Inferior parietal cortex (tissue), 1 donor: ENCODE data around the gene KCNMA1.

Experiments used
- DNase-seq: peaks from one replicate; pipeline ENCODE4 v3.0.0-alpha.2; 2016; ENCODE audit errors: extremely low spot score

KCNMA1 gene

GRCh38 chr10:77186936-77187335, 450.7 kb downstream of the KCNMA1 start:
- no peak for DNase-seq

GRCh38 chr10:77185696-77186095, 451.9 kb downstream of the KCNMA1 start:
- no peak for DNase-seq

- no peak for DNase-seq
These were observed 454.8 kb downstream of the KCNMA1 start for GRCh38 chr10:77182803-77183202.

- DNase-seq: no peak
These were observed 456.8 kb downstream of the KCNMA1 start for GRCh38 chr10:77180794-77181193.

- no peak for DNase-seq
These were observed 457.5 kb downstream of the KCNMA1 start for GRCh38 chr10:77180104-77180503.

- peak; percentile 56 for DNase-seq
These were observed 458.5 kb downstream of the KCNMA1 start for GRCh38 chr10:77179015-77179695.

GRCh38 chr10:77177589-77177988, 460.0 kb downstream of the KCNMA1 start:
- no peak for DNase-seq

GRCh38 chr10:77177161-77177560, 460.4 kb downstream of the KCNMA1 start:
- DNase-seq: no peak

- no peak for DNase-seq
These were observed 461.4 kb downstream of the KCNMA1 start for GRCh38 chr10:77176232-77176631.

- no peak for DNase-seq
These were observed 461.9 kb downstream of the KCNMA1 start for GRCh38 chr10:77175631-77176222.

GRCh38 chr10:77173615-77174461, 463.8 kb downstream of the KCNMA1 start:
- peak; percentile 91 for DNase-seq

GRCh38 chr10:77172086-77172485, 465.5 kb downstream of the KCNMA1 start:
- no peak for DNase-seq

- DNase-seq: no peak
These were observed 468.7 kb downstream of the KCNMA1 start for GRCh38 chr10:77168861-77169260.

- DNase-seq: no peak
These were observed 469.4 kb downstream of the KCNMA1 start for GRCh38 chr10:77168161-77168560.

- DNase-seq: peak; percentile 86
These were observed 472.0 kb downstream of the KCNMA1 start for GRCh38 chr10:77165445-77166208.

GRCh38 chr10:77164616-77165311, 472.8 kb downstream of the KCNMA1 start:
- no peak for DNase-seq

GRCh38 chr10:77163670-77164348, 473.8 kb downstream of the KCNMA1 start:
- no peak for DNase-seq

- no peak for DNase-seq
These were observed 474.9 kb downstream of the KCNMA1 start for GRCh38 chr10:77162697-77163096.

GRCh38 chr10:77160679-77161078, 476.9 kb downstream of the KCNMA1 start:
- DNase-seq: no peak

GRCh38 chr10:77159538-77160110, 478.0 kb downstream of the KCNMA1 start:
- DNase-seq: no peak
